WERI-Rb-1 (cell line): ENCODE data around the gene HSD17B2.

Source experiments
- DNase-seq: peaks from one replicate; pipeline ENCODE4 v3.0.0-alpha.2; 2020
- H3K27ac ChIP-seq: fragments of 250-450 bp; sonication (Bioruptor Pico); 2 replicates; pipeline ENCODE4 v1.5.1; 2020; ENCODE audit warnings: mild to moderate bottlenecking, moderate library complexity
- H3K27me3 ChIP-seq: fragments of 250-450 bp; sonication (Bioruptor Pico); 2 replicates; pipeline ENCODE4 v1.5.1; 2021; ENCODE audit warnings: mild to moderate bottlenecking, low read depth, moderate library complexity; ENCODE audit not compliant: insufficient read depth, severe bottlenecking
- H3K36me3 ChIP-seq: fragments of 250-450 bp; sonication (Bioruptor Pico); 2 replicates; pipeline ENCODE4 v1.5.1; 2020; ENCODE audit warnings: mild to moderate bottlenecking, moderate library complexity
- H3K4me3 ChIP-seq: 2 replicates; pipeline ENCODE4 v1.5.1; 2011; ENCODE audit warnings: low read depth, mild to moderate bottlenecking, control low read depth, low read length
- H3K9me3 ChIP-seq: fragments of 250-450 bp; sonication (Bioruptor Pico); 2 replicates; pipeline ENCODE4 v1.5.1; 2021; ENCODE audit warnings: mild to moderate bottlenecking, moderate library complexity; ENCODE audit not compliant: severe bottlenecking
- CTCF ChIP-seq: IDR thresholded peaks from 2 replicates; pipeline ENCODE4 v1.5.1; 2011; ENCODE audit warnings: low read depth, mild to moderate bottlenecking, control low read depth, inconsistent platforms, low read length

Gene HSD17B2

GRCh38 chr16:82045465-82045864 is 10.4 kb downstream of the HSD17B2 start:
- no peak overlapping the region for H3K4me3 ChIP-seq
- TF ChIP-seq CTCF, result no peak
- H3K36me3 ChIP-seq, result no peaks in the 10 kb centered on the region
- no peaks in the 10 kb centered on the region for H3K9me3 ChIP-seq
- H3K27me3 ChIP-seq, result no peaks in the 10 kb centered on the region
- peak; percentile 6 for DNase-seq
- no peak overlapping the region for H3K27ac ChIP-seq

- no peak for TF ChIP-seq CTCF
- no peak for DNase-seq
- Histone ChIP-seq H3K36me3 (no peaks in the 10 kb centered on the region), H3K4me3 (no peak overlapping the region), H3K27me3 (no peaks in the 10 kb centered on the region), H3K27ac (no peak overlapping the region), H3K9me3 (no peaks in the 10 kb centered on the region)
Observed at GRCh38 chr16:82046541-82046940, 11.5 kb downstream of the HSD17B2 start.

GRCh38 chr16:82046941-82047340 is 11.9 kb downstream of the HSD17B2 start:
- H3K9me3 ChIP-seq, result no peaks in the 10 kb centered on the region
- no peak overlapping the region for H3K27ac ChIP-seq
- TF ChIP-seq CTCF, result no peak
- no peaks in the 10 kb centered on the region for H3K36me3 ChIP-seq
- H3K4me3 ChIP-seq, result no peak overlapping the region
- DNase-seq, result no peak
- no peaks in the 10 kb centered on the region for H3K27me3 ChIP-seq

- H3K27me3 ChIP-seq, result no peaks in the 10 kb centered on the region
- H3K9me3 ChIP-seq, result no peaks in the 10 kb centered on the region
- H3K27ac ChIP-seq, result no peak overlapping the region
- no peak for TF ChIP-seq CTCF
- no peak for DNase-seq
- H3K4me3 ChIP-seq, result no peak overlapping the region
- H3K36me3 ChIP-seq, result no peaks in the 10 kb centered on the region
Observed at GRCh38 chr16:82047374-82047773, 12.3 kb downstream of the HSD17B2 start.

GRCh38 chr16:82047787-82048186 is 12.7 kb downstream of the HSD17B2 start:
- Histone ChIP-seq H3K27ac (no peak overlapping the region), H3K4me3 (no peak overlapping the region), H3K27me3 (no peaks in the 10 kb centered on the region), H3K9me3 (no peaks in the 10 kb centered on the region), H3K36me3 (no peaks in the 10 kb centered on the region)
- TF ChIP-seq CTCF, result no peak
- no peak for DNase-seq

- TF ChIP-seq CTCF, result no peak
- Histone ChIP-seq H3K4me3 (no peak overlapping the region), H3K27me3 (no peaks in the 10 kb centered on the region), H3K9me3 (no peaks in the 10 kb centered on the region), H3K27ac (no peak overlapping the region), H3K36me3 (no peaks in the 10 kb centered on the region)
- no peak for DNase-seq
Observed at GRCh38 chr16:82049484-82049883, 14.4 kb downstream of the HSD17B2 start.
